Breast epithelium (tissue), 3 donors: ENCODE data around the gene ZSWIM8.

ENCODE experiments used
- POLR2A ChIP-seq: fragments of 450-650 bp; IDR thresholded peaks from one replicate; pipeline ENCODE4 v1.6.1; 2016; ENCODE audit warnings: antibody characterized with exemption, mild to moderate bottlenecking, moderate library complexity
- TF ChIP-seq, protein P1 (sequence below), 3 donors: fragments of 450-650 bp; IDR thresholded peaks; one replicate each; pipeline ENCODE4 v1.5.1; 2016 to 2017; ENCODE audit warnings: antibody characterized with exemption in 3 of 3, mild to moderate bottlenecking in 3 of 3, moderate library complexity in 3 of 3

DNA sequence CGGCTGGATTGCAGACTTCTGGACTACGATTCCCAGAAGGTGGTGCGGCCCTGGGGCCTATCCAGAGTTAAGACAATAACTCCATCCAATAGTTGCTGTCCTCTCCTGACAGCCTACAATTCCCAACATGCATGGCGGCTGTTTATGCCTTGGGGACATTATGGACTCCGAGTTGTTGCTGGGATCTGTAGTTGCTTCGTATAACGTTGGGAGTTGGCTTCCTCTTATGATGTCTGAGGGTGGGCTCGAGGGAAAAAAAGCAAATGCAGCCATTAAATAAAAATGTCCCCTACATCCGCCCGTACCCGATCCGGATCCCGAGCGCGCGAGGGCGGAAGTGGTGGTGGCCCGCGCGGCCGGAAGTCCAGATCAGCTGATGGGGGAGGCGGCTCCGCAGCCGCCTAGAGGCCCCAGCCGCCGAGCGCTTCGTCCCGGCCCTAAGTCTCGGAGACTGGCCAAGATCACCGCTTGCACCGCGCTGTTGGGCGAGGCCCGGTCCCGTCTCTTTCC is at the start of gene ZSWIM8:
- TF ChIP-seq, protein P1, sequence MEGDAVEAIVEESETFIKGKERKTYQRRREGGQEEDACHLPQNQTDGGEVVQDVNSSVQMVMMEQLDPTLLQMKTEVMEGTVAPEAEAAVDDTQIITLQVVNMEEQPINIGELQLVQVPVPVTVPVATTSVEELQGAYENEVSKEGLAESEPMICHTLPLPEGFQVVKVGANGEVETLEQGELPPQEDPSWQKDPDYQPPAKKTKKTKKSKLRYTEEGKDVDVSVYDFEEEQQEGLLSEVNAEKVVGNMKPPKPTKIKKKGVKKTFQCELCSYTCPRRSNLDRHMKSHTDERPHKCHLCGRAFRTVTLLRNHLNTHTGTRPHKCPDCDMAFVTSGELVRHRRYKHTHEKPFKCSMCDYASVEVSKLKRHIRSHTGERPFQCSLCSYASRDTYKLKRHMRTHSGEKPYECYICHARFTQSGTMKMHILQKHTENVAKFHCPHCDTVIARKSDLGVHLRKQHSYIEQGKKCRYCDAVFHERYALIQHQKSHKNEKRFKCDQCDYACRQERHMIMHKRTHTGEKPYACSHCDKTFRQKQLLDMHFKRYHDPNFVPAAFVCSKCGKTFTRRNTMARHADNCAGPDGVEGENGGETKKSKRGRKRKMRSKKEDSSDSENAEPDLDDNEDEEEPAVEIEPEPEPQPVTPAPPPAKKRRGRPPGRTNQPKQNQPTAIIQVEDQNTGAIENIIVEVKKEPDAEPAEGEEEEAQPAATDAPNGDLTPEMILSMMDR (IDR thresholded peaks at IDR 0.05): peak in 1 of 3 donors; percentile 15
- TF ChIP-seq POLR2A: peak; percentile 73
